Gastrocnemius medialis (tissue), 4 donors: ENCODE data around the gene LCORL. TPM values are rescaled to one million over a fixed set of nuclear protein-coding genes. Genes with fewer than 3 reads are reported as not detected.
A peak's percentile ranks its signal among the peaks of the same experiment; 100 is the strongest.

Experiments
- ATAC-seq, 2 donors: fragments of 150-250 bp; one replicate each; pipeline ENCODE4 v1.9.1; 2016
- DNase-seq, 2 donors: peaks; one replicate each; pipeline ENCODE4 v3.0.0-alpha.2; 2019
- H3K27ac ChIP-seq, 4 donors: fragments of 200-600 bp; sonication (generic); 1 replicate in 1 of 4; 2 replicates in 3 of 4; pipeline ENCODE4 v1.5.1; 2016 to 2018; ENCODE audit warnings: mild to moderate bottlenecking in 2 of 4, moderate library complexity in 1 of 4
- H3K27me3 ChIP-seq, 3 donors: fragments of 200-600 bp; sonication (generic) in 2 of 3; 1 replicate in 1 of 3; 2 replicates in 2 of 3; pipeline versions ENCODE4 v1.5.1 to v1.6.0; 2016 to 2019; ENCODE audit warnings: mild to moderate bottlenecking in 1 of 3, moderate library complexity in 1 of 3
- H3K36me3 ChIP-seq, 2 donors: fragments of 200-600 bp; sonication (generic) in 1 of 2; one replicate each; pipeline ENCODE4 v1.5.1; 2017 to 2018
- H3K4me1 ChIP-seq, 2 donors: fragments of 200-600 bp; sonication (generic) in 1 of 2; one replicate each; pipeline ENCODE4 v1.5.1; 2016 to 2017; ENCODE audit warnings: mild to moderate bottlenecking in 2 of 2
- H3K4me3 ChIP-seq, 4 donors: fragments of 200-600 bp; sonication (generic) in 3 of 4; 1 replicate in 1 of 4; 2 replicates in 3 of 4; pipeline ENCODE4 v1.5.1; 2016 to 2019; ENCODE audit warnings: mild to moderate bottlenecking in 2 of 4
- H3K9me3 ChIP-seq, 3 donors: fragments of 200-600 bp; sonication (generic) in 2 of 3; 1 replicate in 1 of 3; 2 replicates in 2 of 3; pipeline ENCODE4 v1.5.1; 2016 to 2019
- CTCF ChIP-seq, 5 experiments: fragments of 450-650 bp in 3 of 5; fragments of 200-600 bp in 2 of 5; sonication (generic) in 2 of 5; IDR thresholded peaks in 4 of 5; conservative IDR thresholded peaks in 1 of 5; 1 replicate in 4 of 5; 2 replicates in 1 of 5; pipeline ENCODE4 v1.5.1; 2016 to 2019; ENCODE audit warnings: antibody characterized with exemption in 5 of 5, mild to moderate bottlenecking in 3 of 5, moderate library complexity in 3 of 5
- POLR2A ChIP-seq, 2 donors: fragments of 450-650 bp; IDR thresholded peaks; one replicate each; pipeline ENCODE4 v1.6.1; 2017; ENCODE audit warnings: antibody characterized with exemption in 2 of 2, mild to moderate bottlenecking in 2 of 2, moderate library complexity in 2 of 2
- in situ Hi-C, 4 donors: fragments of 200-750 bp; cut with MboI; loops; one replicate each; pipeline versions ENCODE4 v1.15.0 to v1.8.0; 2017; ENCODE audit warnings: low sequenced_read_pairs in 4 of 4
- intact Hi-C: fragments of 100-400 bp; cut with DNase I; formaldehyde crosslinking; loops from one replicate; pipeline ENCODE4 v1.15.1; 2023; ENCODE audit warnings: low total_unique reads
- total RNA-seq, 4 donors: library from RNA; depleted of rRNA; stranded (reverse); fragments of >200 nt; gene quantifications; one replicate each; pipeline versions ENCODE4 v1.1.0 to v1.2.3, GENCODE V29; 2016

The LCORL gene
- total RNA-seq, 4 donors from 2014 or later = 12.8 to 34.7 (median 26.1) TPM

GRCh38 chr4:17812125-17812524 is 209.4 kb downstream of the LCORL start:
- H3K4me1 ChIP-seq = peaks cover 33 to 37% of the 10 kb centered on the region in 2 donors
- DNase-seq (no peak), ATAC-seq (no peak)
- no peaks in the 10 kb centered on the region for H3K9me3 ChIP-seq
- H3K27me3 ChIP-seq = no peaks in the 10 kb centered on the region
- no peak overlapping the region for H3K27ac ChIP-seq
- in situ Hi-C loops = loop anchor here (10.0 to 25.0 kb wide), 4 partner anchors 200 to 783 kb away; partner anchors contain the start of gene LCORL (in 2 of the 4)
- H3K36me3 ChIP-seq = no peaks in the 10 kb centered on the region
- intact Hi-C loops = no loop called here
- H3K4me3 ChIP-seq = no peak overlapping the region
- TF ChIP-seq POLR2A (IDR thresholded peaks at IDR 0.05) = no peak
- TF ChIP-seq CTCF (IDR thresholded peaks at IDR 0.05 in 4 of 5, conservative IDR thresholded peaks at IDR 0.05 in 1 of 5) = no peak

GRCh38 chr4:17811078-17811603 is 210.4 kb downstream of the LCORL start:
- intact Hi-C loops (no loop called here), in situ Hi-C loops (loop anchor here (10.0 to 25.0 kb wide), 4 partner anchors 201 to 784 kb away; partner anchors contain the start of gene LCORL (in 2 of the 4))
- Histone ChIP-seq H3K36me3 (no peaks in the 10 kb centered on the region), H3K4me1 (peaks cover 43 to 47% of the 10 kb centered on the region in 2 donors), H3K27me3 (no peaks in the 10 kb centered on the region), H3K27ac (peak overlapping the region in 2 of 4 donors; percentile 19 to 94), H3K4me3 (peak overlapping the region; percentile 78 to 91 (median 84)), H3K9me3 (no peaks in the 10 kb centered on the region)
- TF ChIP-seq CTCF (IDR thresholded peaks at IDR 0.05 in 4 of 5, conservative IDR thresholded peaks at IDR 0.05 in 1 of 5) (no peak), POLR2A (IDR thresholded peaks at IDR 0.05) (no peak)
- ATAC-seq (peak in 1 of 2 donors; percentile 1), DNase-seq (peak in 1 of 2 donors; percentile 17)

GRCh38 chr4:17810260-17811077 is 211.1 kb downstream of the LCORL start, which contains the start of the genes DCAF16 and NCAPG:
DCAF16 (minus strand) TSS chr4:17810757; CDS start chr4:17804141, 6,616 bp downstream.
NCAPG (plus strand) TSS chr4:17810979; CDS start chr4:17811078, 99 bp downstream.
- Histone ChIP-seq H3K4me3 (peak within 1 kb of the TSS; percentile 82 to 95 (median 88)), H3K27ac (peak within 1 kb of the TSS; percentile 94 to 99 (median 97)), H3K27me3 (no peaks in the 10 kb centered on the region), H3K9me3 (no peaks in the 10 kb centered on the region), H3K4me1 (peaks cover 43 to 48% of the 10 kb centered on the region in 2 donors), H3K36me3 (no peaks in the 10 kb centered on the region)
- intact Hi-C loops = loop anchor here (1.0 kb wide), 2 partner anchors 211 to 233 kb away; partner anchors contain the start of genes LAP3 and LCORL
- peak; percentile 98 to 99 for DNase-seq
- in situ Hi-C loops = loop anchor here (10.0 to 25.0 kb wide), 4 partner anchors 202 to 784 kb away; partner anchors contain the start of gene LCORL (in 2 of the 4)
- ATAC-seq = peak; percentile 99 to 100
- TF ChIP-seq CTCF (IDR thresholded peaks at IDR 0.05 in 4 of 5, conservative IDR thresholded peaks at IDR 0.05 in 1 of 5) (no peak), POLR2A (IDR thresholded peaks at IDR 0.05) (peak; percentile 95)

GRCh38 chr4:17809667-17810066 is 211.9 kb downstream of the LCORL start:
- TF ChIP-seq CTCF (IDR thresholded peaks at IDR 0.05 in 4 of 5, conservative IDR thresholded peaks at IDR 0.05 in 1 of 5) (no peak), POLR2A (IDR thresholded peaks at IDR 0.05) (no peak)
- DNase-seq (no peak), ATAC-seq (no peak)
- Histone ChIP-seq H3K27ac (peak overlapping the region; percentile 94 to 99 (median 97)), H3K27me3 (no peaks in the 10 kb centered on the region), H3K36me3 (peaks cover 0 to under 1% of the 10 kb centered on the region in 2 donors), H3K4me1 (peaks cover 43 to 48% of the 10 kb centered on the region in 2 donors), H3K9me3 (no peaks in the 10 kb centered on the region), H3K4me3 (peak overlapping the region; percentile 82 to 95 (median 88))
- in situ Hi-C loops (loop anchor here (5.0 to 25.0 kb wide), 9 partner anchors 195 to 785 kb away; partner anchors contain the start of genes LCORL (in 3 of the 4), LAP3 (in 1 of the 4) and MED28 (in 1 of the 4)), intact Hi-C loops (loop anchor here (1.0 to 5.0 kb wide), 4 partner anchors 47 to 232 kb away; partner anchors contain the start of genes LAP3 and LCORL)
